Suppressor macrophage treated with lipopolysaccharide for 4 hours (primary cell): ENCODE results near the gene SERPINI1.
A peak's percentile ranks its signal among the peaks of the same experiment; 100 is the strongest.

Experiments used
- DNase-seq: peaks from one replicate; pipeline ENCODE4 v3.0.0-alpha.2; 2020

The SERPINI1 gene

DNA sequence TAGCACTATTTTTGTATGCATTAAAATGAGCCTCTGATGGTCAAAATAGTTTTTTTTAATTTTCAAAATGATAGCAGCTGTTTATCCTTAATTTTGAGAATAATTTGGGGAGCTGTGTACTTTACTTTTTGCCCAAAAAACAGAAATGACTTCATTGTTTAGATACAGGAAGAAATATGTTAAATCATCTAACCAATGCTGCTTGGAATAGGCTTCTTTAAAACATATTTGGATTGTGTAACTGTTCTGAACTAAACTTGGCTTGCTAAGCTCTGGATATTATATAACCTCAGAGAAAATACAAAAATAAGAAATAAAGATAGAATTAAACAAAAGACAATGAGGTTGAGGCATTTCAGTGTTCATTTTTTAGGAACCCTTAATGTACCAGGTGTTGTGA is 119.3 kb downstream of the SERPINI1 start:
- DNase-seq: no peak

DNA sequence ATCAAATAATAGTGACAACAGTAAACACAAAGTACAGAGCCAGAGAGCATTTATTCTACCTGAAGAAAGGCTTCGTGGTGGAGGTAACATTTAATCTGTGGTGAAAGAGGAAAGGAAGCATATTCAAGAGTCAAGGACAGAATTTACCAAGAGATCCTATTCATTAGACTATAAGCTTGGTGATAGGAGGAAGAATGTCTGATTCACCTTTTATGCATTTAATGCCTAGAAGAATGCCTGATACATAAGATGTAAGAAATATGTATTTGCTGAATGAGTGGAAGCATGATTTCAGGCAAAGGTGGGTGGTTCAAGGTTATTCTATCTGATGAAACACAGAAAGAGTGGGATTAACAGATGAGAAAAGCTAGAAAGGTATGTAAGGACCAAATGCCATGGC is 119.8 kb downstream of the SERPINI1 start:
- no peak for DNase-seq

GRCh38 chr3:167858865-167859264 is 123.3 kb downstream of the SERPINI1 start:
- DNase-seq: no peak

GRCh38 chr3:167859610-167860009 is 124.1 kb downstream of the SERPINI1 start:
- DNase-seq: peak; percentile 61

GRCh38 chr3:167861649-167862048 is 126.1 kb downstream of the SERPINI1 start:
- peak; percentile 90 for DNase-seq

DNA sequence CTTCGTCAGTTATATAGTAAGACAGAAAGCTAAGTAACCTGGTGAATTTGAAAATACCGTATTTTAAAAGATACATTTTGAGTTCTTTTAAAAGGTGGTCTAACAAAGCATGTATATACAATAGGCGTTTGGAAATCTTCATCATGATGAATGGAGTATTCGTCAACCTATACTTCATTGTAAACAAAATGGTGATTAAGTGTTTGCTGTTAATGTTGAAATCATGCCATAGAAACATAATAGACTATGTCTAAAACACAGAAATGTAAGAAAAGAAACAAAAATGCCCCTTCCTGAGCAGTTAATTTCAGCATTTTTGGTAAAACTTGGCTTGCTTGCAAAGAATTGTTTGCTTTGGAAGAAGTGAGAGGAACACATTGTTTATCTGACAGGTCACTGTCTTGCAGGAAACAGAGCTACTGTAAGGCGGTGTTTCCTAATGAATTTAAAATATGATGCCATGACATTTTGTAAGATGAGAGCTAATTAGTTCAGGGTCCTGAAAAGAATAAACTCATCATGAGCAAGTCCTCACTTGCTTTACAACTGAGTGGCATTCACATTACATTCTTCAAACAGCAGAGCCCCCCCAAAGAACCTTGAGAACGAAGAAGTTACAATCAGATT is 126.7 kb downstream of the SERPINI1 start:
- peak; percentile 31 for DNase-seq

DNA sequence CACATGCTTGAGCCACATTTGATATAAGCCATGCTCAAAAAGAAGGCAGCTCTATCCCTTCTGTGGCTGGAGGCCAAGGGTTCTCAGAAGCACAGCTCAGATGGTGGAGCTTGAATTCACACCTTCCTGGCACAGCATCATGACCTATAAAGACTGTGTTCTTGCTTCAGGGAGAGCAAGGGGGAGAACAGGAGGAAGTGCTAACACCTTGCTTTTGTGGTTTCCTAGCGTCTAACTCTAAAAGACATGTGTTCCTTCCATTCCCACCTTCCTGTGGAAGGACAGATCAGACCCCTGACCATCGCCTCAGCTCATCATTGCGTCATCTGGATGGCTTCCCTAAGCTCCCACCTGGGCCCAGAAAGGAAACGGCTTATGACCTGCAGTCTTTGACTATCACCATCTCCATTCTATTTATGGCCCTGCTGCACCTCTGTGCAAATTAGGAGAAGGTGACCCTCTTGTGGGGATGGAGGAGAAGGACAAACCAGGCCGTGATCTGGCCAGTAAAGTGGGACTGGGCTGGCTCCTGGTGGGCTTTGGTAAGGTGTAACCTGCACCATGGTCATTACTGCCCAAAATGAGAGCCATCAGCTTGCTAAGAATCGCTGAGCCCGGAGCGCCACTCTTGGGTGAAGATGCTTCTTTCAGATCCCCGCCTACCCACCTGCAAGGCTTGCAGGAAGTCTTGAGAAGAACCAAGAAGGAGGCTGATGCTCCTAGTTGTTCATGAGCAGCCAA is 128.5 kb downstream of the SERPINI1 start:
- no peak for DNase-seq

GRCh38 chr3:167864552-167864874 is 129.0 kb downstream of the SERPINI1 start:
- peak; percentile 21 for DNase-seq

- peak; percentile 81 for DNase-seq
These were observed 130.8 kb downstream of the SERPINI1 start for GRCh38 chr3:167866331-167866730.

- DNase-seq: no peak
These were observed 132.5 kb downstream of the SERPINI1 start for GRCh38 chr3:167867981-167868380.

DNA sequence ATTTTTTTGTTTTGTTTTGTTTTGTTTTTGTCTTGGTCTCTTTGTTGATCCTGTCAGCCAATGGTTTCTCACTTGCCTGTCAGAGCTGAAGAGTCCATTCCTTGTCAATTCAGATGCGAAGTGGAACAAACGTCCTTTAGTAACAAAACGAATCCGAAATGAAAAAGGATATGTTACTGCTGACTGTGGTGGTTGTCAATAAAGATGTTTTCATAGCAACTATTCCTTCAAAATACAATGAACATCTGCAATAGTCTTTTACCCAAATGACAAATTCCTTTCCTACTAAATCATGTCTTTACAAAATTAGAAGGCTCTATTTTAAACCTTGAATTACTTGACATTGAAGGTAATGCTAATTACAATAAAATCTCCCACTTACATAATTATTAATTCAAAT is 134.7 kb downstream of the SERPINI1 start:
- DNase-seq: no peak

DNA sequence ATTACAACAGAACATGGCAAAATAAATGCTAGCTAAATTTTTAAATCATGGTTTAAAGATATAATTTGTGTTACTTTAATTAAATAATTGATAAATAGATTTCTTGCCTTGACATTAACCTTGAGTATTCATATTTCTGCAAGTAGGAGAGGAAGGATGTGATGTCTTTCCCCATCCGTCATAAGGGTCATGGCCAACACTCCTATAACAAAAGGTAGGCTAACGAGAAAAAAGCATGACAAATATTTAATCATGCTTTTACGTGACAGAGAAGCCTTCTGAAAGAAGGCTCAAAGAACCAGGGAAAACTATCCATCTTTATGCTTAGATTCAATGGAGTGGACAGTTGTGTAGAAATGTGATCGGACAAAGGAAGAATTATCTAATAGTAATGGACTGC is 135.2 kb downstream of the SERPINI1 start:
- DNase-seq: no peak

DNA sequence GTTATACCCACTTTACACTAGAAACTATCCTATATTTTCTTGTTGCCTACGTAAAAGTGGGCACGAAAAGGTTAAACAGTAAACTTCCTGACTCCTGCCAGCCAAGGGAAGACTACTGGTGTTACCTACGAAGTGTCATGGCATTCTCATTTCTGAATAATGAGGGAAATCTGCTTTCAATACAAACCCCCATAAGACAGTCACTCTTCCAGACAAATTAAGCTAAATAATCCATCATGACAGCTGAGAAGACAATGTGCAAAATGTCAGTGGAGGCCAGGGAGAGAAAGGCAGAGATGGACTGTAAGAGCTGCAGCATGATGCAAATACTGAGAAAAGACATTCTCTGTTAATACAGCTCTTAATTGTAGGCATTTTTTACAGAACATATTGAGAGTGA is 136.5 kb downstream of the SERPINI1 start:
- no peak for DNase-seq

DNA sequence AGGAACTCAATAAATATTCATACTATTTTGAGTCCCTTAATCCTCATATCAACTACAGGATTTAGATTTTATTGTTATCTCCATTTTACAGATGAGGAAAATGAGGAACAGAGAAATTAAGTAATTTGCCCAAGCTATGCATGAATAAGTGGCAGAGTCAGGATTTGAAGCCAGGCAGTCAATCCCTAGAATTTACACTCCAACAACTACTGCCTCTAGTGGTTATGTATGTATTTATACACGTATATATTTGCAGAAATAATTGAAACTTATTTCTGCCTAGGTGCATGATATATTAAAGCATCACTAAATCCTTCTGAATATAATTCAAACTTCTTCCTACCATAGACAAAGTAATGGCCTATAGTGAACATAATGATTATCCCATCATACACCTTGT is 137.4 kb downstream of the SERPINI1 start:
- DNase-seq: peak; percentile 31

DNA sequence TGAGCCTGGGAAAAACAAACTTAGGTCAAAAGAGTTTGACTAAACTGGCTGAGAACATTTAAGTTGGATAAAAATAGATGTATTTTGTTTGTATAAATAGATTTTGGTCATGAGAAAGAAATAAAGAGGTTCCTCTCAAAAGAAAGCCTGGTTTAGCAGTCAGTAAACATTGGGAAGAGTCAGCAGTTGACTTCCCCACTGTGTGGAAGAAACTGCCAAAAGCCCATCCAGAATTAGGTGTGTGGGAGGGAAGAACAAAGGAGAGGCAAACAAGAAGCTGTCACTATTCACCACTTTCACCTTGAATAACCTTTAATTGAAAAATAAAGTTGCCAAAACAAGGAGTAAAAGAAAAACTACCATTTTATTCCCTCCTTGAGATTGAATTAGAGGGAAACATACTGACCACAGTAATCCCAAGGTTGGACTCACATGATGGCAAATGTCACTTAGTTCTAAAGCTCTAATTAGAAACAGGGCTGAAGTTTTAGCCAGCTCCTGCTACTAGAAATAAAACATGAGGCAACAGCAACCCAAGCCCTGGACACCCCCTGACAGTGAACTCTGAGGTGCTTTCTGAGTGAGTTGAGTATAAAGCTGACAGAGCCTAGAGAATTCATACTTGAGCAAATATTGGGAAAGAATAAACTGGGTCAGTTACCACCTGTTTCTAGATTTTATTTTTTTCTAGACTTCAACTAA is 139.3 kb downstream of the SERPINI1 start:
- DNase-seq: no peak
